NCI-H2196 treated with DMSO at 0.1 percent for 48 hours (cell line): Measurements from ENCODE around the gene KRTAP10-11.
"Not testable (repeated sequence)": the region's sequence is repeated elsewhere in the genome, so short reads cannot be mapped to it uniquely, and the experiment has no call there.

Experiments
- DNase-seq: peaks from one replicate; lab custom pipeline; 2025; ENCODE audit not compliant: unreplicated experiment; lab: John Stamatoyannopoulos, UW

The KRTAP10-11 gene

DNA sequence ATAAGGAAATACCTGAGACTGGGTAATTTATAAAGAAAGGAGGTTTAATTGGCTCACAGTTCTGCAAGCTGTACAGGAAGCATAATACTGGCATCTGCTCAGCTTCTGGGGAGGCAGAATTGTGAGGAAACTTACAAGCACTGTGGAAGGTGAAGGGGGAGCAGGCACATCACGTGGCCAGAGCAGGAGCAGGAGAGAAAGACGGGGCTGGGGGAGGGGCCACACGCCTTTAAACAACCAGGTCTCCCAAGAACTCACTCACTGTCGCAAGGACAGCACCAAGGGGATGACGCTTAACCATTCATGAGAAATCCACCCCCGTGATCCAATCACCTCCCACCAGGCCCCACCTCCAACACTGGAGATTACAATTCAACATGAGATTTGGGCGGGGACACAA lies 15.4 kb downstream of the KRTAP10-11 start:
- not testable (repeated sequence) for DNase-seq

DNA sequence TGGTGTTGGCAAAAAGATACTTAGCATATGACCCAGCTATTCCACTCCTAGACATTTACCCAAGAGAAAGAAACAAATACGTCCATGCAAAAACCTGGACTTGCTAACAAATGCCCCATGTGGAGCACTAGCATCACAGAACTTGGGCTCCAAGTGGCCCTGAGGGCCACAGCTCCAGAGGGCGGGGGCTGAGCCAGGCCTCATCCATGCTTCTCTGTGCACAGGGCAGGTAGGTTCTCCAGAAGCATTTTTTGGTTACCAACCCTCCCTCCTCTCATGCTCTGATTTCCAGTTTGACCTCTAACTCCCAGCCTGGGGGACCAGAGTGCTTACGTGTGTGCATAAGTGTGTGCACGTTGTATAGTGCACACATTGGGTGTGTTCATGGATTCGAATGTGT lies 18.5 kb downstream of the KRTAP10-11 start:
- DNase-seq, result no peak

DNA sequence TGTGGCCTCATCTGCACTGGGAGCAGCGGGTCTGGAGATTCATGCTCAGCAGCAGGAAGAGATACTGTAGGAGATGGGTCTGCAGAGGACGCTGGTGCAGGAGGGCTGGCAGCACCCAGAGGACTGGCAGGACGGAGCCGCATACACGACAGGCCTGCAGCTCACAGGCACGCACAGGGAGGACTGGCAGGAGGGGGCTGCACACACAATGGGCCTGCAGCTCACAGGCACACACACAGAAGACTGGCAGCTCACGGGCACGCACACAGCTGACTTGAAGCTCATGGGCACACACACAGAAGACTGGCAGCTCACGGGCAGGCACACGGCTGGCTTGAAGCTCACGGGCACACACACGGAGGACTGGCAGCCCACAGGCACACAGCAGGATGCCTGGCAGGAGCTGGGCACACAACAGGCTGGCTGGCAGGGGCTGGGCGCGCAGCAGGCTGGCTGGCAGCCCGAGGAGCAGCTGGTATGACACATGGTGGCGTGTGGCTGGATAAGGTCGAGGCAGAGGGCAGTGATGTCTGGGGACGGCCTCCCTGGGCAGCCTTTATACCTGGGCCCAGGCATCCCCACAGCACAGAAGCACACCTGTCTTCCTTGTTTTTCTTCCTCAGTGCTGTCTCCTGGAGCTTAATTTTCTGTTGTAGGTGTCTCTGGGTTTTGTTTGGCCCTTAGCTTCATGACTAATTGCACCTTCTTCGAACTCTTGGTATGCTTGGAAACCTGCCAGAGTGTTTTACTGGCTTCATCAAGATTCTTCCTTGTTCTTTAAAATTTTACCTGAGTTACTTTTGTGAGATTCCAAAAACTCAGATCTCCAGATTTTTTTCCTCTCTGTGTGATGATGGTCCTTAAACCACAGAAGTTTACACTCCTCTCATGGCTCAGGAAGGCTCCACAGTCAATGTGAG lies 20.4 kb downstream of the KRTAP10-11 start, which contains the start of gene KRTAP12-2:
Gene KRTAP12-2 (minus strand): TSS at position 527 of the 920 bp plus-strand sequence. CDS start 41 bp downstream, at position 486.
- DNase-seq, result peak; percentile 57

DNA sequence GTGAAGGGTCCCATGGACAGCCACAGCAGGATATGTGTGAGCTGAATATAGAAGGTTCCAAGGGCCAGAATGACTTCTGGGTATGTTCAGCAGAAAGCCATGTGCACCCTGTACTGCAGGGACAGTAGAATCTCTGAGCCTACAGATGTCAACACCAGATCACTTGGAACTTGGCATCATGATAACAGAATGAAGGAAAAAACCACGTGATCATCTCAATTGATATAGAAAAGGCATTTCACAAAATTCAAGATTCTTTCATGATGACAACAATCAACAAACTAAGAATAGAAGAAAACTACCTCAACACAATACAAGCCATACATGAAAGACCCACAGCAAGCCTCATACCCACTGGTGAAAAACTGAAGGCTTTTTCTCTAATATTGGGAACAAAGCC lies 21.4 kb downstream of the KRTAP10-11 start:
- DNase-seq, result no peak

DNA sequence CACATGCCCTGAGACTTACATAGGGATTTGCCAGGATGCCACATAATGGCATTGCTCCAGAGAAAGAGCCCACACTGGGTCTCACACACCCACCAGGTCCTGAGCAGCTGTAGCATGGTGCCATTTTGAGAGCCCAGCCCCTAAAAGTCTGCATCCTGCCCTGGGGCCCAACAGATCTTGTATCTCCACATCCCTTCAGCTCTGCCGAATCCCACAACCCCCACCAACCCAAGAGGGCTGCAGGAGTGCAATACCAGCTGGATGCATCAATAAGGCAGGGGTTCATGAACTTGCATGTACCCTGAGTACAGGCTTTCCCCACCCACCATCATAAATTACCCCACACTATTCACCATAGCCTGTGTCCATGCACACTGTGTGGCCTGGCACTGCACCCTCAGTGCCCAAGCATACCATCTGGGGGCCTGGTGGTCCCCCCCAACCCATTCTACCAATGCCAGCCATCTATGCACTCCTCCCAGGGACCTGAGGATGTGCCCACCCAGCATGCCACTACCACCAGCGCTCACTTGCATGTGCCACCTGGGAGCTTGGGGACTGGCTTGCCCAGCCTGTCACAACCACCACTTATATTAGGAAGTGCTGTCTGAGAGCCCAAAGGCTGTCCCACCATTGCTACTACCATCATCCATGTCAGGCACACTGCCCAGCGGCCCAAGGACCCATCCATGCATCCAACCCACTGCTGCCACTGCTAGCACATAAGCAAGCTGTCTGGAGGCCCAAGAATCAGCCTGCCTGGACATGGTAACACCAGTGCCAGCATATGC lies 24.6 kb downstream of the KRTAP10-11 start:
- DNase-seq, result no peak

DNA sequence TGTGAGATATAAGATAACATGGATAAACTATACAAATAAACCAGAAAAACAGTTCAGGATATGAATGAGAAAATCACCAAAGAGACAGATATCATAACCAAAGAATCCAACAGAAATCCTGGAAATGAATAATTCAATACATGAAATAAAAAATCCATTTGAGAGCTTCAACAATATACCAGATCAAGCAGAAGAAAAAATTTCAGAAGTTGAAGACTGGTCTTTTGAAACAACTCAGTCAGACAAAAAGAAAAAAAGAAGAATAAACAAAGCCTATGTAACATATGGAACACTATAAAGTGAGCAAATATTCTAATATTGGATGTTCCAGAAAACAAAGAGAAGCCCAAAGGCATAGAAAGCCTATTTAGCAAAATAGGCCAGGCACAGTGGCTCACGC lies 25.7 kb downstream of the KRTAP10-11 start:
- no peak for DNase-seq

DNA sequence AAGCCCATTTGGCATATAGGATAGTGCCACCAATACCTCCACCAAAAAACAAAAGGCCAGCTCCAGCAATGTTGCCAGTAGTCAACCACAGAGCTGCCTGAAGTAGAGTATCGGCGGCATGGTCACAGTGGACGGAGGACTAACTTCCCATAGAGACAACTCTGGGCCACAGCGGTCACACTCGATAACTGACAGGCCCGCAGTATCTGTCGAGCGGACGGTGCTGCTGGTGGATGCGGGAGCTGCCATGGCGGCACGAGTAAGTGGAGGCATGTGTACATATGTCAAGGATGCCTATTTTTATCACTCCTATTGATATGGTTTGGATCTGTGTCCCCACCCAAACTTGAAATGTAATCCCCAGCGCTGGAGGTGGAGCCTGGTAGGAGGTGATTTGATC lies 31.7 kb downstream of the KRTAP10-11 start:
- no peak for DNase-seq

DNA sequence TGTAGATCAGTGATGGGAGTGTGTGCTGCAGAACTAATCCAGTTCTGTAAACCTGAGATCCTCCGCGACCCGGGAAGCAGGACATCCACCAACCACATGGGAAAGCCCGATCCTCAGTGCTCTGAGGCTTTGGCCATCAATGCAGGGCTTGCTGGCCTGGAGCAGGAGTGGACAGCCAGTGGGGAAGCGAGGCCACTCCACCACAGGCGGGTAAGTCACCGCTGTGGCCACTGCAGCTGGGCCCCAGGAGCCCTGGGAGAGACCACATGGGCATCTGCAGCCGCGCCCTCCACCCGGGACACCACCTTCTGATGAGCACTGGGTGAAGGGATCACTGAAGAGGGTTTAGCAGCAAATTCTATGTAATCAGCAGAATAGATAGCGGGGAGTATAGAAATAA lies 34.9 kb downstream of the KRTAP10-11 start:
- DNase-seq, result no peak

DNA sequence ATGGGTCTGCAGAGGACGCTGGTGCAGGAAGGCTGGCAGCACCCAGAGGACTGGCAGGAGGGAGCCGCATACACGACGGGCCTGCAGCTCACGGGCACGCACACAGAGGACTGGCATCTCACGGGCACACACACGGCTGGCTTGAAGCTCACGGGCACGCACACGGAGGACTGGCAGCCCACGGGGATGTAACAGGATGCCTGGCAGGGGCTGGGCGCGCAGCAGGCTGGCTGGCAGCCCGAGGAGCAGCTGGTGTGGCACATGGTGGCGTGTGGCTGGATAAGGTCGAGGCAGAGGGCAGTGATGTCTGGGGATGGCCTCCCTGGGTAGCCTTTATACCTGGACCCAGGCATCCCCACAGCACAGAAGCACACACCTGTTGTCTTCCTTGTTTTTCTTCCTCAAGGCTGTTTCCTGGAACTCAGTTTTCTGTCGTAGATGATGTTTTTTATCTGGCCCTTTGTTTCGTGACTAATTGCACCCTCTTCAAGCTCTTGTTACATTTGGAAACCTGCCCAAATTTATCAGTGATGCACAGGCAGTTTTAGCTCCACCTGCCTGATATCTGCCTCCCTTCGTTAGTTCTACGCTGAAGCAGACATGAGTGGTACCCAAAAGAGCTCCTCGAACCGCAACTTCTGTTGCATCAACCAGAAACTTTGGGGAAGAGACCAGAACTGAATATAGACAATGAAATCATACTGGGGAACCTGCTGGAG lies 35.8 kb downstream of the KRTAP10-11 start, which contains the start of gene KRTAP12-1:
Gene KRTAP12-1 (minus strand): TSS at position 303 of the 719 bp plus-strand sequence. CDS start 40 bp downstream, at position 263.
- peak; percentile 75 for DNase-seq

DNA sequence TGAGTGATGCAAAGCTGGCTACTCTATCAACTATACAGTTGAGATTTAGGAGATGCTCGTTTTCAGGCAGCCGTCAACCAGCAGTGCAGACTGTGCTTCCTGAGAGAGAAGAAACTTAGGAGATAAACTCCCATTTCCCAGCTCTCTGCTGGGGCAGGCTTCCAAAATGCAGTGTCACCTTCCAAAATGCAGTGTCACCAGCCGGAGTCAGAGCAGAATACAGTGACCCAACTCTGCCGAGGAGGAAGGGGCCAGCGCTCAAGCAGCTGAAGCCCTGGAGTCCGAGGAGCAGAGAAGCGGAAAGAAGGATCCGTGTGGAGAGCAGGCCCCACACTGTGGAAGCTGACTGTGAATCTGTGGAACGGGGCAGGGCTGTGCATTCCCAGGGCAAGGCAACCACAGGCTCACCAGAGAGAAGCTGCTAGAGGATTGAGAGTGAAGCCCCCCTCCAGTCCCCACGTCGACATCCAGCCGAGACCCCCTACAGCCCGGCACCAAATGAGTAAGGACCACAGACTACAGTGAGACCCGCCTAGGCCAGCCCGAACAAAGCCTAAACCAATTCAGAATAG lies 36.5 kb downstream of the KRTAP10-11 start:
- DNase-seq, result no peak

DNA sequence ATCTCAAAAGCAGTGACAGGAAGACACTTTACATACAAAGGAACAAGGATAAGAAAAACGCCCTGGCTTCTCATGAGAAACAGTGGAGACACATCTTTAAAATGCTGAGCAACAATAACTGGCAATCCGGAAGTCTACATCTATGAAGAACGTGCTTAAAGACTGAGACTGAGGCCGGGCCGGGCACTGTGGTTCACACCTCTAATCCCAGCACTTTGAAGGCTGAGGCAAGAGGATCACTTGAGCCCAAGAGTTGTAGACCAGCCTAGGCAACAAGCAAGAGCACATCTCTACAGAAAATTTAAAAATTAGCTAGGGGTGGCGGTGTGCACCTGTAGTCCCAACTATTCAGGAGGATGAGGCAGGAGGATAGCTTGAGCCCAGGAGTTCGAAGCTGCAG lies 37.9 kb downstream of the KRTAP10-11 start:
- no peak for DNase-seq

DNA sequence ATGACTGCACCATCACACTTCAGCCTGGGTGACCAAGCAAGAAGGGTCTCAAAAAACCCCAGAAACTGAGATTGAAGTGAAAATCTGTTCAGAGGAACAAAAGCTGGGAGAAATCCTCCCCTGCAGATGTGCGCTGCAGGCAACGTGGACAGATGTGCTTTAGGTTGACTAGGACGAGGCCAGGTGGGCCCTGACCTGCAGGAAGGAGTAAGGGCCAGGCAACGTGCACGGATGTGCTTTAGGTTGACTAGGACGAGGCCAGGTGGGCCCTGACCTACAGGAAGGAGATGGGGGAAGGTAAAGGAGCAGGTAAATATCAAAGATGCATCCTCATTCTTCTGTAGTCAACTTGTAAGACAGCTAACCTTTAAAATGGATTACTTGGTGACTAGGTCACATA lies 38.3 kb downstream of the KRTAP10-11 start:
- no peak for DNase-seq

DNA sequence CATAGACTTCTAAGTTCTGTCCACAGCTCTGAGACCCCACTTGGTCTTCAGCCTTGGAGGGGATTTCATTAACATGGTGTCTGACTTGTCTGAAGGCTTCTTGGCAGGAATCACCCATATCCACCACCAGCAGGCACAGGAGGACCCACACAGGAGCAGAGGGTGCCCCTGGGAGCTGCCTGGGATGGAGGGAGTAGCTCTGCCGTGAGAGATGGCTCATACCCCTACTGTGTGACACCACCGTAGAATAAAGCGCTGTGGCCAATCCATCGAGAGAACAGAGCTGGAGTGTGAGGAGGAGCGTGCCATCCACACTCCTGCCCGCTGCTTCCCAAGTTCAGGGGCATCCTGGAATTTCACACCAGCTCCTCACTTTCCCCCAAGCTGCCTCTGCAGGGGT lies 38.8 kb downstream of the KRTAP10-11 start:
- DNase-seq, result not testable (repeated sequence)

DNA sequence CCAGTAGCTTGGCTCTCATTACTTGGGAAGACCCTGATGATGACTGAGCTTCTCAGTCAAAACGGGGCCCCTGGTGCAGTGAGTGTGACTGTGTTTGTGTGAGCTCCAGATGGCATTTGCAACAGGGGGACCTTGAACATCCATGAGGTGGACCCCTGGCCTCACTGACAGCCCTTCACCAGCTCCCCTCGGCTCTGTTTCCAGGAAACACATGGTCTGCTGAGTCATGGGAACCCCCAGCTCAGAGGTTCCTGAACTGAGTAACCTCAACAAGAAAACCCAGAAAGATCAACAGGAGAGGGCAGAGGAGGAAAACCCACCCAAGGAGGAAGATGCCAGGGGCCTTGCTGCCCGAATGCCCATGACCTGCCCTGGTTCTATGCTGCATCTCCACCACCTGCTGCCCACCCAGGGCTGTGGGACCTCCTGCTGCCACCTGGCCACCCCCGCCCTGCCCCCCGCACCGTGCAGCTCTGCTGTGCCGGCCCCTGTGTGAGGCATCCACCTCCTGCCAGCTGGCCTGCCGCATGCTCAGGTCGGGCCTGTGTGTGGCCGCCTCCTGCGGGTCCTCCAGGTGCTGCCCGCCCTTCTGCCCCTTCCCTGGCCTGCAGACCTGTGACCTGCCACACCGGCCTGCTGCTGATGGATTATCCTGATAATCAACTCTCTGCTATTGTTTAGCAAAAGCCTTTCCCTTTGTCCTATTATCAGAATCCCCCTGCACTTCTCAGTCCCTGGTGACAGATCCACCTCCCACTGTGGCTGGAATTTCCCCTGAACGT lies 40.0 kb downstream of the KRTAP10-11 start:
- no peak for DNase-seq

DNA sequence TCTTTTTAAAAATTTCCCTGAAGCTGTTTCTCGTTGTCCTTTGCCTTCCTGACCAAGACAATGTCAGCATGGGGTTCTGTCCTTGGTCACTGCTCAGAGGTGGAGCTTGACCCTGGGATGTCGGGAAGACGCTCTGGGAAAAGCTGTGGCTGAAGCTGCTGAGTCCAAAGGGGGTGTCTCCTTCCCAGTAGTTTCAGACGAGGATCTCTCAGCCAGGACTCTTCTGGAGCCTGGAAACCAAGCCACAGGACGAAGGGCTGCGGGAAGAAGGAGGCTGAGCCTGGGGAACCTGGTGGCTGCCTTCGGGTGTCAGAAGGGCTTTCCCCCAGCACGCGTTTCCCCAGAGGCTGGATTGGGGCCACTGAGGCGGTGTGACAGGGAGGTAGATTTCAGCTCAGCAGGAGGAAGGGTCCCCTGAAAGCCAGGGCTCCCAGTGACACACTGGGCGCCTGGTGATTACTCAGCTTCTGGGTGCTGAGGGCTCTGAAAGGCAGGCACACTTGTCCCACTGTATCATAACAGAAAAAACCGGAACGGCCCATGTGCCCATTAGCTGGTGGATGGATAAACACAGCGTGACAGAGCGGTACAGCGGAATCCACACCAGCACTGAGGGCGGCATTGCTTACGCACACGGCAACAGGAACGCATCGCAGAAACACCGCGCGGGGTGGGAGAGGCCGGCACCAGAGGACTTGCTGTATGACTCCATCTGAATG lies 40.8 kb downstream of the KRTAP10-11 start:
- no peak for DNase-seq

DNA sequence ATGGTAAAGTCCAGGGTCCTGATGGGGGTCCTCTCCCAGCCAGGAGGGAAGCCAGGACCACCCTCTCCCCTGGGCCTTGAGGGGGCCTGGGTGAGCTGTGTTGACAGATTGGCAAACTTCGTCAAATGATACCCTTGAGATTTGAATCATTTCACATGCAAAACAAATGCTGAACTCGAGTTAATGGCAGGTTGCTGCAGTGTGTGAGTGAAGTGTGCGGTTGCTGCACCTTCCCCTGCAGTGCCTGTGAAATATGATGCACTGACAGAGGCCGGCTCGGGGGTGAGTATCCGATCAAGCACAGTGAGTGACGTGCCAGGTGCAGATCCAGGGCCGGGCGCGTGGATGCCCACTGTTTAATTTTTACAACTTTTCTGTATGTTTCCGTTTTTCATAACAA lies 41.5 kb downstream of the KRTAP10-11 start:
- no peak for DNase-seq

DNA sequence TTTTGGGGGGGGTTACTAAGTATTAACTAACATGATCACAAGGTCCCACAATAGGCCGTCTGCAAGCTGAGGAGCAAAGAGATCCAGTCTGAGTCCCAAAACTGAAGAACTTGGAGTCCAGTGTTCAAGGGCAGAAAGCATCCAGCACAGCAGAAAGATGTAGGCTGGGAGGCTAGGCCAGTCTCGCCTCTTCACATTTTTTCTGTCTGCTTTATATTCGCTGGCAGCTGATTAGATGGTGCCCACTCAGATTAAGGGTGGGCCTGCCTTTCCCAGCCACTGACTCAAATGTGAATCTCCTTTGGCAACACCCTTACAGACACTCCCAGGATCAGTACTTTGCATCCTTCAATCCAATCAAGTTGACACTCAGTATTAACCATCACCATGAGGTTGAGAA lies 43.5 kb downstream of the KRTAP10-11 start:
- not testable (repeated sequence) for DNase-seq

DNA sequence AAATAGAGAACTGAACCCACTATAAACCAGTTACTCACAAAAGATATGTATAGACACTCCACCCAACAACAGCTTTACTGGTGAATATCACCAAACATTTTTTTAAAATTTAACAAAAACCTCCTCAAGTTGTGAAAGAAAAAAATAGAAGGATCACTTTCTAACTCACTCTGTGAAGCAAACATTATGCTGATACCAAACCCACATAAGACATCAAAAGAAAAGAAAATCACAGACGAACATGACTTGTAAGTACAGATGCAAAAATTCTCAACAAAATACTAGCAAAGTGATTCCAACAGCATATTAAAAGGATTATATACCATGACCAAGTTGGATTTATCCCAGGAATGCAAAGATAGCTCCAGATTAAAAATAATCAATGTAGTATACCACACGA lies 45.5 kb downstream of the KRTAP10-11 start:
- DNase-seq, result no peak

DNA sequence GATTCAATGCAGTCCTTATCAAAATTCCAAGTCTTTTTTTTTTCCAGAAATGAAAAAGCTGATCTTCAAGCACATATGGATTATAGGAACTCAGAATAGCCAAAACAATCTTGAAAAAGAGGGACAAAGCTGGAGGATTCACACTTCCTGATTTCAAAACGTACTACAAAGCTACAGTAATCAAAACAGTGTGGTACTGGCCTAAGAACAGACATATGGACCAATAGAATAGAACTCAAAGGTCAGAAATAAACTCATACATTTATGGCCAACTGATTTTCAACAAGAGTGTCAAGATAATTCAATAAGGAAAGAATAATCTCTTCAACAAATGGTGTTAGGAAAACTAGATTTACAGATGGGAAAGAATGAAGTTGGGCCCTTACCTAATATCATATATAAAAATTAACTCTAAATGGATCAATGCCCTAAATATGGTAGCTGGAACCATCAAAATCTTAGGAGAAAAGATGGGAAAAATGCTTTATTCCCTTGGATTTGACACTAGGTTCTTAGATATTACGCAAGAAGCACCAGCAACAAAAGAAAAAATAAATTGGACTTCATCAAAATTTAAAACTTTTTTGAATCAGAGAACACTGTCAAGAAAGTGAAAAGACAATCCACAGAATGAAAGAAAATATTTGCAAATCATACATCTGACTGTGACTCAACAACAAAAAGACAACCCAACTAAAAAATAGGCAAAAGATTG lies 46.7 kb downstream of the KRTAP10-11 start:
- no peak for DNase-seq
